Measurements from ENCODE around the gene THBS1. TPM values are rescaled to one million over a fixed set of nuclear protein-coding genes. Genes with fewer than 3 reads are reported as not detected.

THBS1 gene
- total RNA-seq, 1 donor from 2014 or later = 849 TPM

- H3K27me3 Mint-ChIP-seq (ENCODE audit: unreplicated experiment) = no peaks in the 10 kb centered on the region
These were observed 5.0 kb downstream of the THBS1 start for GRCh38 chr15:39585871-39586301.

GRCh38 chr15:39586387-39587095 lies 5.7 kb downstream of the THBS1 start:
- peaks cover 89% of the 10 kb centered on the region for H3K4me1 Mint-ChIP-seq (ENCODE audit: unreplicated experiment)
- no peak for DNase-seq (ENCODE audit: extremely low spot score, unreplicated experiment)
- no peak for TF ChIP-seq CTCF (IDR thresholded peaks at IDR 0.05)
- H3K27me3 Mint-ChIP-seq (ENCODE audit: unreplicated experiment) = no peaks in the 10 kb centered on the region
- peak overlapping the region; percentile 32 for H3K27ac Mint-ChIP-seq (ENCODE audit: unreplicated experiment)
- peak overlapping the region; percentile 22 for H3K4me3 Mint-ChIP-seq (ENCODE audit: unreplicated experiment)
- H3K9me3 Mint-ChIP-seq (ENCODE audit: unreplicated experiment) = no peaks in the 10 kb centered on the region
- H3K36me3 Mint-ChIP-seq (ENCODE audit: unreplicated experiment) = peaks cover 88% of the 10 kb centered on the region

More at GRCh38 chr15:39585871-39586301, 5.0 kb downstream of the THBS1 start:
- Mint-ChIP-seq H3K9me3 (ENCODE audit: unreplicated experiment) (no peaks in the 10 kb centered on the region), H3K36me3 (ENCODE audit: unreplicated experiment) (peaks cover 85% of the 10 kb centered on the region), H3K4me3 (ENCODE audit: unreplicated experiment) (peak overlapping the region; percentile 22), H3K4me1 (ENCODE audit: unreplicated experiment) (peaks cover 85% of the 10 kb centered on the region), H3K27ac (ENCODE audit: unreplicated experiment) (peak overlapping the region; percentile 32)
- TF ChIP-seq CTCF (IDR thresholded peaks at IDR 0.05) = no peak
- no peak for DNase-seq (ENCODE audit: extremely low spot score, unreplicated experiment)

GRCh38 chr15:39587096-39587721 lies 6.3 kb downstream of the THBS1 start:
- H3K27me3 Mint-ChIP-seq (ENCODE audit: unreplicated experiment) = no peaks in the 10 kb centered on the region

GRCh38 chr15:39587731-39588530 lies 7.1 kb downstream of the THBS1 start:
- H3K4me3 Mint-ChIP-seq (ENCODE audit: unreplicated experiment) = peak overlapping the region; percentile 7
- TF ChIP-seq CTCF (IDR thresholded peaks at IDR 0.05) = no peak
- no peaks in the 10 kb centered on the region for H3K27me3 Mint-ChIP-seq (ENCODE audit: unreplicated experiment)
- DNase-seq (ENCODE audit: extremely low spot score, unreplicated experiment) = no peak
- peak overlapping the region; percentile 34 for H3K27ac Mint-ChIP-seq (ENCODE audit: unreplicated experiment)
- peaks cover 87% of the 10 kb centered on the region for H3K4me1 Mint-ChIP-seq (ENCODE audit: unreplicated experiment)
- no peaks in the 10 kb centered on the region for H3K9me3 Mint-ChIP-seq (ENCODE audit: unreplicated experiment)
- peaks cover 92% of the 10 kb centered on the region for H3K36me3 Mint-ChIP-seq (ENCODE audit: unreplicated experiment)

More at GRCh38 chr15:39587096-39587721, 6.3 kb downstream of the THBS1 start:
- no peak for DNase-seq (ENCODE audit: extremely low spot score, unreplicated experiment)
- no peak for TF ChIP-seq CTCF (IDR thresholded peaks at IDR 0.05)
- peaks cover 89% of the 10 kb centered on the region for H3K36me3 Mint-ChIP-seq (ENCODE audit: unreplicated experiment)
- no peak overlapping the region for H3K4me3 Mint-ChIP-seq (ENCODE audit: unreplicated experiment)
- no peaks in the 10 kb centered on the region for H3K9me3 Mint-ChIP-seq (ENCODE audit: unreplicated experiment)
- peaks cover 89% of the 10 kb centered on the region for H3K4me1 Mint-ChIP-seq (ENCODE audit: unreplicated experiment)
- H3K27ac Mint-ChIP-seq (ENCODE audit: unreplicated experiment) = peak overlapping the region; percentile 18

Measured in osteocyte (in vitro differentiated cells).